ENCODE data around the gene NEU2. TPM values are rescaled to one million over a fixed set of nuclear protein-coding genes. Genes with fewer than 3 reads are reported as not detected.

NEU2 gene
- total RNA-seq, 1 experiment from 2014 or later, result not detected

- no peaks in the 10 kb centered on the region for H3K9me3 Mint-ChIP-seq
Measured at GRCh38 chr2:233080836-233081229, 48.4 kb downstream of the NEU2 start.

More at GRCh38 chr2:233080836-233081229, 48.4 kb downstream of the NEU2 start:
- Histone ChIP-seq H2AFZ (ENCODE audit: low read length) (no peak overlapping the region), H4K5ac (ENCODE audit: insufficient read length, low read depth, low read length) (no peak overlapping the region), H4K8ac (replicated peaks; ENCODE audit: insufficient read length, low read depth, low read length) (no peak overlapping the region), H3K14ac (ENCODE audit: insufficient read depth, low read length) (no peak overlapping the region), H3K4me2 (ENCODE audit: insufficient read depth, insufficient read length, low read length) (no peak overlapping the region), H3K27me3 (ENCODE audit: insufficient read depth, low read length) (no peaks in the 10 kb centered on the region), H3K9ac (ENCODE audit: extremely low read depth, insufficient read length, low read length) (no peak overlapping the region), H2BK120ac (ENCODE audit: low read depth, low read length, poor library complexity, severe bottlenecking) (no peak overlapping the region), H3K4ac (ENCODE audit: low read depth, low read length) (no peak overlapping the region), H3K79me2 (ENCODE audit: insufficient read depth, low read length) (no peaks in the 10 kb centered on the region), H3K18ac (ENCODE audit: insufficient read length, low read depth, low read length) (no peak overlapping the region), H2AK5ac (ENCODE audit: insufficient read length, low read length) (no peak overlapping the region), H3K27ac (ENCODE audit: insufficient read length, low read depth, low read length) (no peak overlapping the region), H3K4me1 (ENCODE audit: insufficient read depth, low read length) (no peaks in the 10 kb centered on the region), H2BK12ac (ENCODE audit: insufficient read length, low read depth, low read length) (no peak overlapping the region), H3K56ac (ENCODE audit: insufficient read length, low read depth, low read length) (no peak overlapping the region), H3K9me3 (ENCODE audit: control insufficient read depth, low read depth, low read length) (no peaks in the 10 kb centered on the region), H2BK20ac (ENCODE audit: low read depth, low read length, poor library complexity, severe bottlenecking) (no peak overlapping the region), H2BK15ac (ENCODE audit: low read depth, low read length) (no peak overlapping the region), H3K23ac (ENCODE audit: insufficient read length, low read depth, low read length) (no peak overlapping the region), H2BK5ac (ENCODE audit: insufficient read length, low read length) (no peak overlapping the region), H3K23me2 (ENCODE audit: insufficient read length, low read depth, low read length, poor library complexity, severe bottlenecking) (no peaks in the 10 kb centered on the region), H4K20me1 (ENCODE audit: control insufficient read depth, insufficient read depth, insufficient read length) (no peaks in the 10 kb centered on the region), H3T11ph (ENCODE audit: low read length) (no peak overlapping the region), H3K79me1 (ENCODE audit: insufficient read depth, low read depth, low read length, poor library complexity, severe bottlenecking) (no peaks in the 10 kb centered on the region), H4K91ac (ENCODE audit: insufficient read length, low read depth, low read length) (no peak overlapping the region)
- H3K36me3 Mint-ChIP-seq (ENCODE audit: insufficient read depth in 1 of 3, low read depth in 3 of 3), result no peaks in the 10 kb centered on the region
- TF ChIP-seq CTCF (conservative IDR thresholded peaks at IDR 0.05), result no peak
- no CpG with 5 or more reads among the region's 11 CpGs for WGBS (ENCODE audit: extremely low coverage, insufficient read length, low lambda C conversion rate)
- peaks cover 25 to 30% of the 10 kb centered on the region in 2 experiments for H3K4me1 Mint-ChIP-seq
- DNase-seq, result no peak
- peaks cover 2% of the 10 kb centered on the region; the same call in 1 of the 2 replicates for H3K27me3 Mint-ChIP-seq (ENCODE audit: low read depth)
- H3K27ac Mint-ChIP-seq, result no peak overlapping the region
- no peak overlapping the region for H3K4me3 Mint-ChIP-seq

All from H9 (cell line).